H9 (cell line): ENCODE data around the gene CCL27. TPM values are rescaled to one million over a fixed set of nuclear protein-coding genes. Genes with fewer than 3 reads are reported as not detected.

Source experiments
- DNase-seq: peaks from one replicate; pipeline ENCODE4 v3.0.0-alpha.2; 2017
- H2AFZ ChIP-seq: one replicate; pipeline ENCODE4 v1.6.1; 2013; ENCODE audit warnings: mild to moderate bottlenecking, low read length, control low read depth, moderate library complexity
- H2AK5ac ChIP-seq: 2 replicates; pipeline ENCODE4 v1.6.1; 2013; ENCODE audit warnings: low read length, control low read depth, mixed read lengths; ENCODE audit not compliant: insufficient read length
- H2BK120ac ChIP-seq: one replicate; pipeline ENCODE4 v1.6.1; 2013; ENCODE audit warnings: low read depth, mild to moderate bottlenecking, low read length, control low read depth, inconsistent platforms; ENCODE audit not compliant: poor library complexity, severe bottlenecking
- H2BK12ac ChIP-seq: 2 replicates; pipeline ENCODE4 v1.6.1; 2013; ENCODE audit warnings: low read length, control low read depth, mixed read lengths, low read depth; ENCODE audit not compliant: insufficient read length
- H2BK15ac ChIP-seq: 2 replicates; pipeline ENCODE4 v1.6.1; 2013; ENCODE audit warnings: low read depth, low read length, control low read depth
- H2BK20ac ChIP-seq: one replicate; pipeline ENCODE4 v1.6.1; 2013; ENCODE audit warnings: low read depth, mild to moderate bottlenecking, low read length, control low read depth, inconsistent platforms; ENCODE audit not compliant: poor library complexity, severe bottlenecking
- H2BK5ac ChIP-seq: 2 replicates; pipeline ENCODE4 v1.6.1; 2013; ENCODE audit warnings: low read length, control low read depth, mixed read lengths; ENCODE audit not compliant: insufficient read length
- H3K14ac ChIP-seq: 2 replicates; pipeline ENCODE4 v1.6.1; 2013; ENCODE audit warnings: low read length, control low read depth; ENCODE audit not compliant: insufficient read depth
- H3K18ac ChIP-seq: 2 replicates; pipeline ENCODE4 v1.6.1; 2013; ENCODE audit warnings: low read depth, mild to moderate bottlenecking, mixed read lengths, low read length, control low read depth; ENCODE audit not compliant: insufficient read length
- H3K23ac ChIP-seq: 2 replicates; pipeline ENCODE4 v1.6.1; 2013; ENCODE audit warnings: low read length, control low read depth, mixed read lengths, low read depth; ENCODE audit not compliant: insufficient read length
- H3K23me2 ChIP-seq: 2 replicates; pipeline ENCODE4 v1.6.1; 2013; ENCODE audit warnings: low read depth, mild to moderate bottlenecking, mixed read lengths, low read length, control low read depth; ENCODE audit not compliant: insufficient read length, poor library complexity, severe bottlenecking
- H3K27ac ChIP-seq: 2 replicates; pipeline ENCODE4 v1.5.1; 2013; ENCODE audit warnings: low read length, control low read depth, mixed read lengths, low read depth; ENCODE audit not compliant: insufficient read length
- H3K27me3 ChIP-seq: 2 replicates; pipeline ENCODE4 v1.6.1; 2013; ENCODE audit warnings: low read length, control low read depth, inconsistent platforms; ENCODE audit not compliant: insufficient read depth
- H3K4ac ChIP-seq: 2 replicates; pipeline ENCODE4 v1.6.1; 2013; ENCODE audit warnings: low read depth, mild to moderate bottlenecking, control low read depth, inconsistent platforms, low read length, moderate library complexity
- H3K4me1 ChIP-seq: 2 replicates; pipeline ENCODE4 v1.6.1; 2013; ENCODE audit warnings: low read length, control low read depth, inconsistent platforms; ENCODE audit not compliant: insufficient read depth
- H3K4me2 ChIP-seq: 2 replicates; pipeline ENCODE4 v1.6.1; 2013; ENCODE audit warnings: low read length, control low read depth, mixed read lengths; ENCODE audit not compliant: insufficient read length, insufficient read depth
- H3K56ac ChIP-seq: 2 replicates; pipeline ENCODE4 v1.6.1; 2013; ENCODE audit warnings: low read depth, mild to moderate bottlenecking, mixed read lengths, low read length, control low read depth; ENCODE audit not compliant: insufficient read length
- H3K79me1 ChIP-seq: 2 replicates; pipeline ENCODE4 v1.6.1; 2013; ENCODE audit warnings: low read depth, mild to moderate bottlenecking, moderate library complexity, low read length, control low read depth, inconsistent platforms; ENCODE audit not compliant: insufficient read depth, poor library complexity, severe bottlenecking
- H3K79me2 ChIP-seq: 2 replicates; pipeline ENCODE4 v1.6.1; 2013; ENCODE audit warnings: low read length, control low read depth, inconsistent platforms; ENCODE audit not compliant: insufficient read depth
- H3K9ac ChIP-seq: 2 replicates; pipeline ENCODE4 v1.6.1; 2013; ENCODE audit warnings: low read length, control low read depth, mixed read lengths; ENCODE audit not compliant: insufficient read length; ENCODE audit errors: extremely low read depth
- H3K9me3 ChIP-seq: one replicate; pipeline ENCODE4 v1.6.1; 2013; ENCODE audit warnings: low read depth, low read length, inconsistent platforms; ENCODE audit not compliant: control insufficient read depth
- H3T11ph ChIP-seq: one replicate; pipeline ENCODE4 v1.6.1; 2013; ENCODE audit warnings: mild to moderate bottlenecking, low read length, control low read depth, inconsistent platforms
- H4K20me1 ChIP-seq: one replicate; pipeline ENCODE4 v1.6.1; 2013; ENCODE audit not compliant: control insufficient read depth, insufficient read length, insufficient read depth
- H4K5ac ChIP-seq: 2 replicates; pipeline ENCODE4 v1.6.1; 2013; ENCODE audit warnings: low read depth, mild to moderate bottlenecking, mixed read lengths, low read length, control low read depth; ENCODE audit not compliant: insufficient read length
- H4K8ac ChIP-seq: replicated peaks from 2 replicates; pipeline ENCODE4 v1.6.1; 2013; ENCODE audit warnings: low read length, control low read depth, mixed read lengths, low read depth; ENCODE audit not compliant: insufficient read length
- H4K91ac ChIP-seq: 2 replicates; pipeline ENCODE4 v1.6.1; 2013; ENCODE audit warnings: low read depth, mild to moderate bottlenecking, moderate library complexity, mixed read lengths, low read length, control low read depth; ENCODE audit not compliant: insufficient read length
- H3K27ac Mint-ChIP-seq, 3 experiments: 2 replicates in 2 of 3; 3 replicates in 1 of 3; pipeline ENCODE4 v1.8.0; 2020 to 2021; ENCODE audit warnings: mixed read lengths in 3 of 3, mild to moderate bottlenecking in 1 of 3, moderate library complexity in 1 of 3
- H3K27me3 Mint-ChIP-seq: 2 replicates; pipeline ENCODE4 v1.8.0; 2021; ENCODE audit warnings: low read depth, mild to moderate bottlenecking, moderate library complexity, mixed read lengths
- H3K36me3 Mint-ChIP-seq, 3 experiments: 2 replicates in 2 of 3; 3 replicates in 1 of 3; pipeline ENCODE4 v1.8.0; 2020 to 2021; ENCODE audit warnings: low read depth in 3 of 3, mixed read lengths in 3 of 3; ENCODE audit not compliant: insufficient read depth in 1 of 3
- H3K4me1 Mint-ChIP-seq, 2 experiments: 2 replicates each; pipeline ENCODE4 v1.8.0; 2020; ENCODE audit warnings: mixed read lengths in 2 of 2
- H3K4me3 Mint-ChIP-seq, 2 experiments: 2 replicates in 1 of 2; 3 replicates in 1 of 2; pipeline ENCODE4 v1.8.0; 2020 to 2021; ENCODE audit warnings: mild to moderate bottlenecking in 2 of 2, mixed read lengths in 2 of 2, moderate library complexity in 1 of 2
- H3K9me3 Mint-ChIP-seq, 2 experiments: 2 replicates in 1 of 2; 3 replicates in 1 of 2; pipeline ENCODE4 v1.8.0; 2020; ENCODE audit warnings: mild to moderate bottlenecking in 2 of 2, mixed read lengths in 2 of 2, moderate library complexity in 1 of 2
- WGBS: extraction: QIAGEN DNeasy Blood & Tissue Kit; methylation state at CpG from one replicate; pipeline ENCODE4 v1.1.7; 2013; ENCODE audit warnings: missing lambda C conversion rate, low lambda C conversion rate, mixed read lengths; ENCODE audit not compliant: insufficient read length; ENCODE audit errors: extremely low coverage; 5-methylcytosine and 5-hydroxymethylcytosine counted together
- total RNA-seq: library from RNA; stranded (reverse); gene quantifications from 2 replicates; pipeline ENCODE4 v1.2.1, GENCODE V29; 2021
- TF ChIP-seq, protein P1 (sequence below): fragments of 200-600 bp; sonication (generic); conservative IDR thresholded peaks from 3 replicates; pipeline ENCODE4 v1.8.0; 2021; ENCODE audit warnings: antibody characterized with exemption, mild to moderate bottlenecking

The CCL27 gene
- total RNA-seq, 1 experiment from 2014 or later, result 0.28 TPM

DNA sequence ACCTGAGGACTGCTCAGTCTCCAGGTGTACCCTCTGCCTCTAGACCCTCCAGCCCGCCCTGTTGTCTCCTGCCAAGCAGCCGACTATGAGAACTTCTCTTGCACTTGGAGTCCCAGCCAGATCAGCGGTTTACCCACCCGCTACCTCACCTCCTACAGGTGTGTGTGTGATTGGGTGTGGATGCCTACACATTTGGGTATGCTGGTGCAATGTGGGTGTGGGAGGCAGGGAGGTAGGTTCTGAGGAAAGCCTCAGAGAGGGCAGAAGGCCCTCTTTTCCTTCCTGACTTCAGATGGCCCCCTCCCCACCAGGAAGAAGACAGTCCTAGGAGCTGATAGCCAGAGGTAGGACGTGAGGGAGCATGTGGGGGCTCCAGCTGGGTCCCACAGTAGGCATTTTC, 5.5 kb downstream of the CCL27 start:
- no peak overlapping the region for H2AK5ac ChIP-seq
- no peak for DNase-seq
- Mint-ChIP-seq H3K36me3 (no peaks in the 10 kb centered on the region), H3K27ac (no peak overlapping the region), H3K9me3 (no peaks in the 10 kb centered on the region), H3K27me3 (peaks cover 6% of the 10 kb centered on the region), H3K4me1 (peaks cover 21 to 34% of the 10 kb centered on the region in 2 experiments), H3K4me3 (no peak overlapping the region)
- H3K23me2 ChIP-seq, result peaks cover 3% of the 10 kb centered on the region
- H4K91ac ChIP-seq, result no peak overlapping the region
- no peak overlapping the region for H3K56ac ChIP-seq
- no peak overlapping the region for H2BK15ac ChIP-seq
- no peak overlapping the region for H2BK20ac ChIP-seq
- H2BK12ac ChIP-seq, result no peak overlapping the region
- H4K5ac ChIP-seq, result no peak overlapping the region
- no peak overlapping the region for H3K14ac ChIP-seq
- TF ChIP-seq, protein P1, sequence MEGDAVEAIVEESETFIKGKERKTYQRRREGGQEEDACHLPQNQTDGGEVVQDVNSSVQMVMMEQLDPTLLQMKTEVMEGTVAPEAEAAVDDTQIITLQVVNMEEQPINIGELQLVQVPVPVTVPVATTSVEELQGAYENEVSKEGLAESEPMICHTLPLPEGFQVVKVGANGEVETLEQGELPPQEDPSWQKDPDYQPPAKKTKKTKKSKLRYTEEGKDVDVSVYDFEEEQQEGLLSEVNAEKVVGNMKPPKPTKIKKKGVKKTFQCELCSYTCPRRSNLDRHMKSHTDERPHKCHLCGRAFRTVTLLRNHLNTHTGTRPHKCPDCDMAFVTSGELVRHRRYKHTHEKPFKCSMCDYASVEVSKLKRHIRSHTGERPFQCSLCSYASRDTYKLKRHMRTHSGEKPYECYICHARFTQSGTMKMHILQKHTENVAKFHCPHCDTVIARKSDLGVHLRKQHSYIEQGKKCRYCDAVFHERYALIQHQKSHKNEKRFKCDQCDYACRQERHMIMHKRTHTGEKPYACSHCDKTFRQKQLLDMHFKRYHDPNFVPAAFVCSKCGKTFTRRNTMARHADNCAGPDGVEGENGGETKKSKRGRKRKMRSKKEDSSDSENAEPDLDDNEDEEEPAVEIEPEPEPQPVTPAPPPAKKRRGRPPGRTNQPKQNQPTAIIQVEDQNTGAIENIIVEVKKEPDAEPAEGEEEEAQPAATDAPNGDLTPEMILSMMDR, result no peak
- H2BK120ac ChIP-seq, result no peak overlapping the region
- no peaks in the 10 kb centered on the region for H3K9me3 ChIP-seq
- H2AFZ ChIP-seq, result no peak overlapping the region
- H3K18ac ChIP-seq, result no peak overlapping the region
- no peak overlapping the region for H3K9ac ChIP-seq
- peaks cover 5% of the 10 kb centered on the region; the same call in 1 of the 2 replicates for H3K4me1 ChIP-seq
- H3K79me2 ChIP-seq, result no peaks in the 10 kb centered on the region
- no peaks in the 10 kb centered on the region for H3K79me1 ChIP-seq
- H3T11ph ChIP-seq, result no peak overlapping the region
- H4K8ac ChIP-seq, result no peak overlapping the region
- H3K4me2 ChIP-seq, result no peak overlapping the region
- H3K27me3 ChIP-seq, result no peaks in the 10 kb centered on the region
- H4K20me1 ChIP-seq, result peaks cover 3% of the 10 kb centered on the region
- no peak overlapping the region for H3K23ac ChIP-seq
- H3K27ac ChIP-seq, result no peak overlapping the region
- no peak overlapping the region for H3K4ac ChIP-seq
- WGBS, result no CpG with 5 or more reads among the region's 5 CpGs
- no peak overlapping the region for H2BK5ac ChIP-seq
